HG03025 (cell line): ENCODE results near the gene MCMBP.
"Not testable (repeated sequence)": the region's sequence is repeated elsewhere in the genome, so short reads cannot be mapped to it uniquely, and the experiment has no call there.

Experiments used
- ATAC-seq: cut with Tn5 transposase; IDR thresholded peaks from one replicate; pipeline ENCODE4 v1.9.1; 2021; ENCODE audit warnings: mild to moderate bottlenecking, moderate library complexity; ENCODE audit not compliant: unreplicated experiment, low FRiP score

Gene MCMBP

DNA sequence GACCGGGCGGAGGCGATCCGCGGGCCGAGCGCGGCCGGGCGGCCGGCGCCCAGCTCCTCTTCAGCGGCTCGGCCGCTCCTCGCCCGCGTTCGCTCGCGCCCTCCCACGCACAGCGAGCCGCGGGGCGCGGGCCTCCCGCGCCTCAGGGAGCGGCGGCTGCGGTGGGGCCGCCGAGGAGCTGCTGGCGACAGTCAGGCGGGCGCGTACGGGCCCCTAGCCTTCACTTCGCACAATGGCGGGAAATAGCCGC lies at the start of gene MCMBP:
Gene MCMBP (minus strand): TSS at position 234 of the 250 bp plus-strand sequence. CDS start 259 bp downstream, outside the sequence.
- ATAC-seq = peak; percentile 27

GRCh38 chr10:119919826-119920225 lies 47.2 kb upstream of the MCMBP start:
- no peak for ATAC-seq

GRCh38 chr10:119919271-119919670 lies 46.6 kb upstream of the MCMBP start:
- ATAC-seq = no peak

DNA sequence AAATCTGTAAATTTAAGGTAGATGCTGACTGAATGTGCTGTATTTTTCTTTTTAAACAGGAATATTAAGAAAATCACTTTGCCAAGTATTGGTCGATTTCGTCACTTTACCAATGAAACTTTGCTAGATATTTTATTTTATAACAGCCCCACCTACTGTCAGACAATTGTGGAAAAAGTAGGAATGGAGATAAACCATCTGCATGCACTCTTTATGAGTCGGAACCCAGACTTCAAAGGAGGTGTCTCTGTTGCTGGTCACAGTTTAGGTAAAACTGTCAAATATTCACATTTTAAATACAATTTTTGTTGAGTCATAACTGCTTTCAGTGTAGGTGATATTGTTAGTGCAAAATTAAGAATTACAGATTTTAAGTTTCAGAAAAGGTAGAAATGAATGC lies 45.1 kb upstream of the MCMBP start:
- ATAC-seq = no peak

GRCh38 chr10:119910689-119911088 lies 38.0 kb upstream of the MCMBP start:
- no peak for ATAC-seq

- no peak for ATAC-seq
Measured at GRCh38 chr10:119908166-119908565, 35.5 kb upstream of the MCMBP start.

DNA sequence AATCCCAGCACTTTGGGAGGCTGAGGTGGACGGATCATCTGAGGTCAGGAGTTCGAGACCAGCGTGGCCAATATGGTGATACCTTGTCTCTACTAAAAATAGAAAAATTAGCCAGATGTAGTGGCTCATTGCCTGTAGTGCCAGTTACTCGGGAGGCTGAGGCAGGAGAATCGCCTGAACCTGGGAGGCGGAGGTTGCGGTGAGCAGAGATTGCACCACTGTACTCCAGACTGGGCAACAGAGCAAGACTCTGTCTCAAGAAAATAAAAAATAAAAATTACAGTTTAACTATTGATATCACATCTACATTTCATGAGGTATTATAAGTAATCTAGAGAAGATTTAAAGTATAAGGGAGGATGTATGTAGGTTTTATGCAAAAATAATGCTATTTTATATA lies 35.1 kb upstream of the MCMBP start:
- not testable (repeated sequence) for ATAC-seq

GRCh38 chr10:119903946-119904666 lies 31.5 kb upstream of the MCMBP start:
- ATAC-seq = no peak

GRCh38 chr10:119898577-119898976 lies 25.9 kb upstream of the MCMBP start:
- no peak for ATAC-seq

GRCh38 chr10:119896937-119897770 lies 24.5 kb upstream of the MCMBP start:
- no peak for ATAC-seq

GRCh38 chr10:119896061-119896655 lies 23.5 kb upstream of the MCMBP start:
- no peak for ATAC-seq

- ATAC-seq = no peak
Measured at GRCh38 chr10:119893845-119894427, 21.3 kb upstream of the MCMBP start.

GRCh38 chr10:119893074-119893473 lies 20.4 kb upstream of the MCMBP start:
- no peak for ATAC-seq

DNA sequence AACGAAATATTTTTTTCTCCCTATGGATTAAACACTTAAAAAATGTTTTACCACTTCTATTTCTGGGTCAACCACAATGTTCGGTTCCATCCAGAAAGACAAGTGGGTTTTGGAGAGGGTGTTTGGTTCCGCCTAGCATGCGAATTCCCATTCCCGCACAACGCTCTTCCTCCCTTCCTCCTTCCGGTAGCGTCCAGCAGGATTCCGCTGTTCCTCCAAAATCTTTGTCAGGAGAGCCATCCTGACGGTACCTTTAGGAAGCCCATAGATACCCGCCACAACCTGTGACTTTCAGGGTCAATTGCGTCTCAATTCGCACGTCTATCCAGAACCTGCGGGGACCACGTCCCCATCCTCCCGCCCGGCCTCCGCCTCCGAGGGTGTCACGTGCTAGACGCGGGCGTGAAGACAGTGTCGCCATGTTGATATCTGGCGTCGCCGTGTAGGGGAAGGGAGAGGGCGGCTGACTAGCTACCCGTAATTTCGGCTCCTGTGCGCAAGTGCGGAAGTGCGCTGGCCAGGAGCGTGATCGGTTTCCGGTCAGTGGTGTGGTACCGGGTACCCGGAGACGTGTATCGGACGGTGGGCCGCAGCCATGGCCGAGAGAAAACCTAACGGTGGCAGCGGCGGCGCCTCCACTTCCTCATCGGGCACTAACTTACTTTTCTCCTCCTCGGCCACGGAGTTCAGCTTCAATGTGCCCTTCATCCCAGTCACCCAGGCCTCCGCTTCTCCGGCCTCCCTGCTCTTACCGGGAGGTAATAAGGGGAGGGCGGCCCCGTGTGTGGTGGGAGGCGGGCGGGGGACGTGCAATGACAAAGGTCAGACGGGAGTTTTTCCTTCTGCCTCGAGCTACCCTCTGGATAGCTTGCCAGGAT lies 19.8 kb upstream of the MCMBP start, which contains the start of gene SEC23IP:
Gene SEC23IP (plus strand): TSS at position 543 of the 878 bp plus-strand sequence. CDS start 53 bp downstream, at position 596.
- peak; percentile 95 for ATAC-seq

- not testable (repeated sequence) for ATAC-seq
Measured at GRCh38 chr10:119891849-119892187, 19.2 kb upstream of the MCMBP start.

GRCh38 chr10:119890307-119890706 lies 17.7 kb upstream of the MCMBP start:
- not testable (repeated sequence) for ATAC-seq

DNA sequence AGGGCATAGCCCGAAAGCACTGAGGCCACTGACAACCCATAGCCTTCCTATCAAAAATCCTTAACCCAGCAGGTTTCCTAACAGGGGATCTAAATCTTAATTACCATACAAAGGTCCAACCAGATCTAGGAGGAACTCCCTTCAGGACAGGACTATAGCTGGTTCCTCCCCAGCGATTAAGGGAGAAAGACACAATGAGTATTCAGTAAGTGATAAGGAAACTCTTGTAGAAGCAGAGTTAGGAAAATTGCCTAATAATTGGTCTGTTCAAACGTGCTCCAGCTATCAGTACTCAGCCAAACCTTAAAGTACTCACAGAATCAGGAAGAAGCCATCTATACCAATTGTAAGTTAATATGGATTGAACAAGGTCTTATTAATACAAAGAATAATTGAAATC lies 16.6 kb upstream of the MCMBP start:
- not testable (repeated sequence) for ATAC-seq

GRCh38 chr10:119888715-119889114 lies 16.1 kb upstream of the MCMBP start:
- not testable (repeated sequence) for ATAC-seq

DNA sequence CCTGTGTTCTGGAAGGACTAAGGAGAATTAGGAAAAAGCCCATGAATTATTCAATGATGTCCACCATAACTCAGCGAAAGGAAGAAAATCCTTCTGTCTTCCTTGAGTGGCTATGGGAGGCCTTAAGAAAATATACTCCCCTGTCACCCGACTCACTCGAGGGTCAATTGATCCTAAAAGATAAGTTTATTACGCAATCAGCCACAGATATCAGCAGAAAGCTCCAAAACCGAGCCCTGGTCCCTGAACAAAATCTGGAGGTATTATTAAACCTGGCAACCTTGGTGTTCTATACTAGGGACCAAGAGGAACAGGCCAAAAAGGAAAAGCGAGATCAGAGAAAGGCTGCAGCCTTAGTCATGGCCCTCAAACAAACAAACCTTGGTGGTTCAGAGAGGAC lies 13.4 kb upstream of the MCMBP start:
- not testable (repeated sequence) for ATAC-seq
